Ovary (tissue), 1 donor: Measurements from ENCODE around the gene RAP1GDS1.

Experiments used
- EP300 ChIP-seq: sonication (generic); formaldehyde crosslinking; IDR thresholded peaks from one replicate; pipeline ENCODE4 v1.6.1; 2017; ENCODE audit warnings: antibody characterized with exemption
- POLR2A ChIP-seq: fragments of 450-650 bp; IDR thresholded peaks from one replicate; pipeline ENCODE4 v1.6.1; 2017; ENCODE audit warnings: antibody characterized with exemption, mild to moderate bottlenecking, moderate library complexity

GRCh38 chr4:98452091-98452490, 190.9 kb downstream of the RAP1GDS1 start:
- TF ChIP-seq EP300 (no peak), POLR2A (no peak)
